CD4-positive, alpha-beta T cell (primary cell): ENCODE measurements around the gene WDR35. TPM values are rescaled to one million over a fixed set of nuclear protein-coding genes. Genes with fewer than 3 reads are reported as not detected.

ENCODE experiments used
- ATAC-seq: fragments of 200-7000 bp; cut with Tn5 transposase; one replicate; pipeline ENCODE4 v1.10.0; 2022; ENCODE audit warnings: mild to moderate bottlenecking; ENCODE audit not compliant: poor library complexity
- CTCF ChIA-PET: fragments of 350-600 bp; sonication (Branson Sonifier 250); formaldehyde crosslinking; loops from one replicate; lab custom pipeline; 2021; ENCODE audit warnings: antibody characterized with exemption, inconsistent platforms; lab: Charles Lee
- POLR2A ChIA-PET: fragments of 350-600 bp; sonication (Branson Sonifier 250); formaldehyde crosslinking; loops from one replicate; lab custom pipeline; 2021; ENCODE audit warnings: antibody characterized with exemption, inconsistent platforms; lab: Charles Lee
- DNase-seq, 14 experiments: peaks; one replicate each; pipeline ENCODE4 v3.0.0-alpha.2; 2013 to 2020; ENCODE audit warnings: mixed read lengths in 2 of 14
- H3K27ac ChIP-seq, 2 donors: one replicate each; pipeline versions ENCODE4 v1.5.1 to v1.7.0; 2013; ENCODE audit warnings: low read length in 2 of 2, low read depth in 1 of 2, mild to moderate bottlenecking in 1 of 2
- H3K27me3 ChIP-seq, 2 experiments: 1 replicate in 1 of 2; 2 replicates in 1 of 2; pipeline versions ENCODE4 v1.6.1 to v1.7.0; 2013; ENCODE audit warnings: low read length in 2 of 2, control low read depth in 1 of 2, mild to moderate bottlenecking in 1 of 2, moderate library complexity in 1 of 2; ENCODE audit not compliant: insufficient read depth in 2 of 2, control insufficient read depth in 1 of 2
- H3K36me3 ChIP-seq: one replicate; pipeline ENCODE4 v1.6.1; 2013; ENCODE audit warnings: low read length, control low read depth; ENCODE audit not compliant: insufficient read depth
- H3K4me1 ChIP-seq: one replicate; pipeline ENCODE4 v1.6.1; 2013; ENCODE audit warnings: low read length, control low read depth; ENCODE audit not compliant: insufficient read depth
- H3K4me3 ChIP-seq: one replicate; pipeline ENCODE4 v1.5.1; 2013; ENCODE audit warnings: mild to moderate bottlenecking, low read length, moderate library complexity
- H3K9me3 ChIP-seq, 2 experiments: 1 replicate in 1 of 2; 2 replicates in 1 of 2; pipeline versions ENCODE4 v1.6.1 to v1.7.0; 2013; ENCODE audit warnings: low read length in 2 of 2, mild to moderate bottlenecking in 2 of 2, control low read depth in 1 of 2, moderate library complexity in 1 of 2; ENCODE audit not compliant: control insufficient read depth in 1 of 2, insufficient read depth in 1 of 2
- H3K27ac Mint-ChIP-seq: one replicate; pipeline ENCODE4 v1.8.0; 2020; ENCODE audit warnings: mixed read lengths
- H3K27me3 Mint-ChIP-seq: one replicate; pipeline ENCODE4 v1.8.0; 2021; ENCODE audit warnings: mixed read lengths
- H3K36me3 Mint-ChIP-seq: one replicate; pipeline ENCODE4 v1.8.0; 2021; ENCODE audit warnings: low read depth, mixed read lengths
- H3K4me1 Mint-ChIP-seq: one replicate; pipeline ENCODE4 v1.8.0; 2021; ENCODE audit warnings: low read depth, mixed read lengths
- H3K4me3 Mint-ChIP-seq: one replicate; pipeline ENCODE4 v1.8.0; 2020; ENCODE audit warnings: mild to moderate bottlenecking, mixed read lengths
- H3K9me3 Mint-ChIP-seq: one replicate; pipeline ENCODE4 v1.8.0; 2020; ENCODE audit warnings: mixed read lengths
- intact Hi-C, 2 experiments: fragments of 100-400 bp; cut with DNase I in 1 of 2; cut with micrococcal nuclease in 1 of 2; formaldehyde crosslinking; loops; one replicate each; pipeline versions ENCODE4 v1.15.1 to v1.9.0; 2023 to 2025; cut with DNase I, micrococcal nuclease
- total RNA-seq, 174 experiments: library from RNA in 2 of 174; stranded (reverse) in 2 of 174; gene quantifications; one replicate each; pipeline ENCODE4 v1.2.3 and lab custom pipeline; 2021 to 2026
- TF ChIP-seq, protein P1 (sequence below): fragments of 200-600 bp; IDR thresholded peaks from one replicate; pipeline ENCODE4 v1.8.0; 2022; ENCODE audit warnings: antibody characterized with exemption, mild to moderate bottlenecking

Gene WDR35
- total RNA-seq, 2 experiments from 2014 or later = 2.8 to 3.2 TPM

DNA sequence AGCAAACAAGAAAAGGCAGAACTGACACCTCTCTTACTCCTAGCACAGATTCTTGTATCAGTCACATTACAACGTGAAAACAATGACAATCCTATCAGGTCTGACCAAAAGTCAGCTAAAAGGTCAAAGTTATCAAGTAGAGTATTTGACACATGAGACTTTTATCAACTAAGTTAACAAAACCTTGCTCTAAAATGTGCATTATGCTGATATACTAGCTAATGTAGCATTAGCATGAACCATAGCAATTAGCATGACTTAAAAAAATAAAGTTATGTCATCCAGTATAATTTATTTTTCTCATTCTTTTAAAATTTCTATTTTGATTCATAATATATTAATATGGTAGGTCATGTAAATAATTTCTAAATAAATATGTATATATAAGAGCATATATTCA lies 46.7 kb downstream of the WDR35 start:
- ATAC-seq = no peak
- Histone ChIP-seq H3K27ac (no peak overlapping the region), H3K9me3 (no peaks in the 10 kb centered on the region), H3K27me3 (no peaks in the 10 kb centered on the region), H3K4me1 (no peaks in the 10 kb centered on the region), H3K36me3 (peaks cover 3% of the 10 kb centered on the region), H3K4me3 (no peak overlapping the region)
- Mint-ChIP-seq H3K9me3 (no peaks in the 10 kb centered on the region), H3K36me3 (peaks cover 38% of the 10 kb centered on the region), H3K27ac (no peak overlapping the region), H3K27me3 (no peaks in the 10 kb centered on the region), H3K4me3 (no peak overlapping the region), H3K4me1 (no peaks in the 10 kb centered on the region)
- DNase-seq = no peak
- CTCF ChIA-PET = interaction anchor here (1.0 kb wide), 1 partner anchor 15 kb away, joined by 3 read pairs; no protein-coding TSS in a partner anchor
- POLR2A ChIA-PET = no interaction called here
- intact Hi-C loops = no loop called here
- TF ChIP-seq, protein P1, sequence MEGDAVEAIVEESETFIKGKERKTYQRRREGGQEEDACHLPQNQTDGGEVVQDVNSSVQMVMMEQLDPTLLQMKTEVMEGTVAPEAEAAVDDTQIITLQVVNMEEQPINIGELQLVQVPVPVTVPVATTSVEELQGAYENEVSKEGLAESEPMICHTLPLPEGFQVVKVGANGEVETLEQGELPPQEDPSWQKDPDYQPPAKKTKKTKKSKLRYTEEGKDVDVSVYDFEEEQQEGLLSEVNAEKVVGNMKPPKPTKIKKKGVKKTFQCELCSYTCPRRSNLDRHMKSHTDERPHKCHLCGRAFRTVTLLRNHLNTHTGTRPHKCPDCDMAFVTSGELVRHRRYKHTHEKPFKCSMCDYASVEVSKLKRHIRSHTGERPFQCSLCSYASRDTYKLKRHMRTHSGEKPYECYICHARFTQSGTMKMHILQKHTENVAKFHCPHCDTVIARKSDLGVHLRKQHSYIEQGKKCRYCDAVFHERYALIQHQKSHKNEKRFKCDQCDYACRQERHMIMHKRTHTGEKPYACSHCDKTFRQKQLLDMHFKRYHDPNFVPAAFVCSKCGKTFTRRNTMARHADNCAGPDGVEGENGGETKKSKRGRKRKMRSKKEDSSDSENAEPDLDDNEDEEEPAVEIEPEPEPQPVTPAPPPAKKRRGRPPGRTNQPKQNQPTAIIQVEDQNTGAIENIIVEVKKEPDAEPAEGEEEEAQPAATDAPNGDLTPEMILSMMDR = no peak

DNA sequence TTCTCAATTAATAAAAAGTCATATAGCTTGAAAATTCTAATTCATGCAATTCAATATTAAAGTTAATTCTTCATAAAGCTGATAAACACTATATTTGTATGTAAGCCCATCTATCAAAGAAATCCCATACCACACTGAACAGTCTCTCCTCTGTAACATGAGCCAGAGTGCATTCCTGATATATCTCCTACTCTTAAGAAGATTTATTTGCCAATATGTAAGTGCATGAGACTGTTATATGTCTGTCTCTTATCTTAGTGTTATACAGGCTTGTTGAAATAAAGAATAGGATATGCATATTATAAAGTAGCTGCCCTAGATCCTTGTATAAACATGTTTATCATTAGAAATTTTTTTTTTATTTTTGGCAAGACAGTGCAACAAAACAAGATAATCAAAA lies 47.7 kb downstream of the WDR35 start:
- Mint-ChIP-seq H3K9me3 (no peaks in the 10 kb centered on the region), H3K36me3 (peaks cover 44% of the 10 kb centered on the region), H3K4me3 (no peak overlapping the region), H3K27ac (no peak overlapping the region), H3K27me3 (no peaks in the 10 kb centered on the region), H3K4me1 (no peaks in the 10 kb centered on the region)
- intact Hi-C loops = no loop called here
- no peak overlapping the region for H3K27ac ChIP-seq
- POLR2A ChIA-PET = no interaction called here
- no peak for ATAC-seq
- DNase-seq = no peak
- CTCF ChIA-PET = no interaction called here
- TF ChIP-seq, protein P1 = no peak
- no peaks in the 10 kb centered on the region for H3K9me3 ChIP-seq
- H3K4me3 ChIP-seq = no peak overlapping the region
- H3K36me3 ChIP-seq = peaks cover 7% of the 10 kb centered on the region
- no peaks in the 10 kb centered on the region for H3K4me1 ChIP-seq
- H3K27me3 ChIP-seq = no peaks in the 10 kb centered on the region

DNA sequence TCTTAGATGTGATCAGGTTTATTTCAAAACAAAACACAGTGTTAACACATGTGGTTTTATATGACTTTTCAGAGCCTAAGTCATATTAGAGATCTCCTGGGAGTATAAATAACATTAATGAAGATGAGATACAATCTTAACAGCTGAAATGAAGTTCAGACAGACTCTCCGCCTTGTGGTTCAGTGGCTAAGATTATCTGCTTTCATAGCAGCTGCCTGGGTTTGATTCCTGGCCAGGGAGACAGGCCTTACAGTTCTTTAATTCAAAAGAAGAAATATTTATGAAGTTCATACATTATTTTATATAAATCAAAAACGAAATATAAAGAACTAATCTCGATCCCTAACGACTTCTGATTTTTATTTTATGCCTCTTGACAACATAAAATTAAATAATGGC lies 52.9 kb downstream of the WDR35 start:
- Histone ChIP-seq H3K27ac (no peak overlapping the region), H3K9me3 (no peaks in the 10 kb centered on the region), H3K36me3 (peaks cover 5% of the 10 kb centered on the region), H3K27me3 (no peaks in the 10 kb centered on the region), H3K4me3 (no peak overlapping the region), H3K4me1 (no peaks in the 10 kb centered on the region)
- no peak overlapping the region for H3K4me3 Mint-ChIP-seq
- H3K27ac Mint-ChIP-seq = no peak overlapping the region
- H3K4me1 Mint-ChIP-seq = no peaks in the 10 kb centered on the region
- ATAC-seq (no peak), DNase-seq (no peak)
- POLR2A ChIA-PET = no interaction called here
- CTCF ChIA-PET = no interaction called here
- H3K36me3 Mint-ChIP-seq = peaks cover 55% of the 10 kb centered on the region
- no peaks in the 10 kb centered on the region for H3K9me3 Mint-ChIP-seq
- intact Hi-C loops = no loop called here
- TF ChIP-seq, protein P1 = no peak
- H3K27me3 Mint-ChIP-seq = no peaks in the 10 kb centered on the region
